Aorta (tissue), 5 donors: ENCODE data around the gene CRB2. TPM values are rescaled to one million over a fixed set of nuclear protein-coding genes. Genes with fewer than 3 reads are reported as not detected.

Experiments used
- ATAC-seq: fragments of 200-7000 bp; cut with Tn5 transposase; one replicate; pipeline ENCODE4 v1.9.1; 2022; ENCODE audit warnings: moderate library complexity; ENCODE audit not compliant: low FRiP score
- DNase-seq, 2 donors: peaks; one replicate each; pipeline ENCODE4 v3.0.0-alpha.2; 2020
- H3K27ac ChIP-seq, 2 donors: one replicate each; pipeline ENCODE4 v1.5.1; 2013; ENCODE audit warnings: low read length in 2 of 2, mild to moderate bottlenecking in 2 of 2, moderate library complexity in 2 of 2, control low read depth in 1 of 2, inconsistent platforms in 1 of 2, low read depth in 1 of 2
- H3K27me3 ChIP-seq, 2 donors: one replicate each; pipeline ENCODE4 v1.6.1; 2013; ENCODE audit warnings: control low read depth in 1 of 2, low read length in 1 of 2, mild to moderate bottlenecking in 1 of 2, moderate library complexity in 1 of 2; ENCODE audit not compliant: insufficient read depth in 2 of 2, control insufficient read depth in 1 of 2
- H3K36me3 ChIP-seq, 2 donors: one replicate each; pipeline ENCODE4 v1.6.1; 2013; ENCODE audit warnings: control low read depth in 1 of 2, low read length in 1 of 2, mild to moderate bottlenecking in 1 of 2; ENCODE audit not compliant: insufficient read depth in 2 of 2, control insufficient read depth in 1 of 2
- H3K4me1 ChIP-seq, 2 donors: one replicate each; pipeline ENCODE4 v1.6.1; 2013; ENCODE audit warnings: low read length in 2 of 2, control low read depth in 1 of 2, mild to moderate bottlenecking in 1 of 2, moderate library complexity in 1 of 2; ENCODE audit not compliant: insufficient read depth in 2 of 2, control insufficient read depth in 1 of 2
- H3K4me3 ChIP-seq, 2 donors: one replicate each; pipeline ENCODE4 v1.5.1; 2013; ENCODE audit warnings: low read length in 2 of 2, control low read depth in 1 of 2, mild to moderate bottlenecking in 1 of 2
- H3K9me3 ChIP-seq: one replicate; pipeline ENCODE4 v1.6.1; 2013; ENCODE audit warnings: mild to moderate bottlenecking, low read length; ENCODE audit not compliant: control insufficient read depth
- WGBS, 2 donors: extraction: QIAGEN DNeasy Blood & Tissue Kit; methylation state at CpG; one replicate each; pipeline ENCODE4 v1.1.7; 2013; 5-methylcytosine and 5-hydroxymethylcytosine counted together
- intact Hi-C, 2 donors: fragments of 100-400 bp; cut with DNase I; formaldehyde crosslinking; loops; one replicate each; pipeline versions ENCODE4 v1.14.2 to v1.15.0; 2022
- polyA plus RNA-seq, 2 donors: library from polyadenylated mRNA; stranded (reverse); fragments of 200-250 nt; gene quantifications; one replicate each; pipeline ENCODE4 v1.2.3, GENCODE V29; 2013
- total RNA-seq, 2 donors: library from RNA; stranded (reverse); fragmentation: NEBNext Ultra II Directional; extraction: Animal tissue kit (Norgen Biotek cat#: 25700); gene quantifications; one replicate each; pipeline ENCODE4 v1.2.1, GENCODE V29; 2021
- donor health status: healthy with polysubstance abuse.
- donor health status: Bipolar disorder and iron deficiency.
- donor health status: DM: no; HTN: no; CAD: no.
- donor health status: DM: no; HTN: no; CAD: no.
- donor health status: DM: yes; HTN: yes; CAD: no.

Gene CRB2
- total and polyA plus RNA-seq, 4 donors, result 0.03 to 0.15 TPM; not detected in 2

DNA sequence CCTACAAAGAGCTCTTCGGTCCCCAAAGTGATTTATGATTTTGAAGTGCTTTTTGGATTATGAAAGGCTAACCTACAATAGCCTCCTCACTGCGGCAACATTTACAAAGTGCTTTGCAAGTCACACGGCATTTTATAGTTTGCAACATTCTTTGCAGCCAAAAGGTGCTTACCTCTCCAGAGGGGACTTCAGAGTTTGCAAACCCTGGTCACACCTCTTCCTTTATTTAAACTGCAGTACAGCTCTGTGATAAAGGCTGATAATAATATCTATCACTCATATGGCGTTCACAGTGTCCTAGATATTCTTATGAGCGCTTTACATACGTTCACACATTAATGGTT, 20.0 kb upstream of the CRB2 start:
- Histone ChIP-seq H3K4me1 (no peaks in the 10 kb centered on the region), H3K27me3 (no peaks in the 10 kb centered on the region), H3K4me3 (no peak overlapping the region), H3K27ac (no peak overlapping the region), H3K9me3 (no peaks in the 10 kb centered on the region), H3K36me3 (no peaks in the 10 kb centered on the region)
- 50 to 51% methylated on average over 6 of the region's 6 CpGs for WGBS, 2 donors
- ATAC-seq (no peak), DNase-seq (no peak)
- intact Hi-C loops, result no loop called here

DNA sequence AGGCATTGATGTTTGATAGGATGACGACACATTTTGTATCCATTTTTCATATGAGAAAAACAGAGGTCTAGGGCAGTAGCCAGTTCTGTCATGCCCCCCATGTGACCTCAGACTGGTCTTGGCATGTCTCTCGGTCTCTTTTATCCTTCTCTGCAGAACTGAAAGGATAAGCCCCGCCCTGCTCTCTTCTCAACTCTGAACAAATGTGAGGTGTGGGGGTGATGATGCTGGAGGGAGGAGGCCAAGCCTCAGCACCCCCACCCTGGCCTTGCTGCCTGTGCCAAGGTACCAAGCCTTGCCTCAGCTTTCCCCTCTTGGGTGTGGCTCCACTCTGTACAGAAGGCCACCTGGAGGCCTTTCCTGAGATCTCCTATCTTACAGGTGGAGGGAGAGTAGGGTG, 19.5 kb upstream of the CRB2 start:
- WGBS, 2 donors, result 95 to 96% methylated on average over 3 of the region's 3 CpGs
- no peak overlapping the region for H3K27ac ChIP-seq
- ATAC-seq, result no peak

DNA sequence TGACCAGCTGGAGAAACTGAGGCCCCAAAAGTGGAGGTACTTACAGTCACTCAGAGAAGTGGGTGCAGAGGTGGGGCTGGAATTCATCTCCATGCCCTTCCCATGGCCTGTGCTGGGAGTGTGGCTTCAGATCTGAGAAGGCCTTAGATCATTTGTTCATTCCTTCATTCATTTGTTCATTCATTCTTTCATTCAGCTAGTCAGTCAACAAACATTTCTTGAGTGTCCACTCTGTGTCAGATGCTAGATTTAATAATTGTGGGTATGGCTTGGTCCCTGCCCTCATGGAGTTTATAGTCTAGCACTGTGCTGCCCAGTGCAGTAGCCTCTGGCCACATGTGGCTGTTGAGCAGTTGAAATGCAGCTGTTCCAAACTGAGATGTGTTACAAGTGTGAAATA, 19.0 kb upstream of the CRB2 start:
- Histone ChIP-seq H3K27ac (no peak overlapping the region), H3K36me3 (no peaks in the 10 kb centered on the region), H3K27me3 (no peaks in the 10 kb centered on the region), H3K9me3 (no peaks in the 10 kb centered on the region), H3K4me3 (no peak overlapping the region), H3K4me1 (no peaks in the 10 kb centered on the region)
- no peak for ATAC-seq
- intact Hi-C loops, result no loop called here
- DNase-seq, result no peak

More for the DNA sequence above, 19.5 kb upstream of the CRB2 start:
- intact Hi-C loops, result no loop called here
- no peaks in the 10 kb centered on the region for H3K9me3 ChIP-seq
- H3K27me3 ChIP-seq, result no peaks in the 10 kb centered on the region
- no peak overlapping the region for H3K4me3 ChIP-seq
- no peaks in the 10 kb centered on the region for H3K4me1 ChIP-seq
- H3K36me3 ChIP-seq, result no peaks in the 10 kb centered on the region
- DNase-seq, result no peak

DNA sequence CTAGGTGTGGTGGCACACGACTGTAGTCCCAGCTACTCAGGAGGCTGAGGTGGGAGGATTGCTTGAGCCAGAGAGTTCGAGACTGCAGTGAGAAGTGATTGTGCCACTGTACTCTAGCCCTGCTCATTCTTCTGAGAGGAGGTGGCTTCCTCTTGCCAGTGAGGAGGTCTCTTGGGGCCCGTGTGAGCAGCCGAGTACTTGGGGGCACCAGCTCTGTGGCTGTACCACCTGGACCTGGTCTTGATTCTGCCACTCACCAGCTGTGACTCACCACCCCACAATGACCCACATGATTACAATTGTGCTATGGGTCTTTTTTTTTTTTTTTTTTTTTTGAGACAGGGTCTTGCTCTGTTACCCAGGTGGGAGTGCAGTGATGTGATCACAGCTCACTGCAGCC, 18.0 kb upstream of the CRB2 start:
- intact Hi-C loops, result no loop called here
- 87 to 88% methylated on average over 4 of the region's 4 CpGs for WGBS, 2 donors

DNA sequence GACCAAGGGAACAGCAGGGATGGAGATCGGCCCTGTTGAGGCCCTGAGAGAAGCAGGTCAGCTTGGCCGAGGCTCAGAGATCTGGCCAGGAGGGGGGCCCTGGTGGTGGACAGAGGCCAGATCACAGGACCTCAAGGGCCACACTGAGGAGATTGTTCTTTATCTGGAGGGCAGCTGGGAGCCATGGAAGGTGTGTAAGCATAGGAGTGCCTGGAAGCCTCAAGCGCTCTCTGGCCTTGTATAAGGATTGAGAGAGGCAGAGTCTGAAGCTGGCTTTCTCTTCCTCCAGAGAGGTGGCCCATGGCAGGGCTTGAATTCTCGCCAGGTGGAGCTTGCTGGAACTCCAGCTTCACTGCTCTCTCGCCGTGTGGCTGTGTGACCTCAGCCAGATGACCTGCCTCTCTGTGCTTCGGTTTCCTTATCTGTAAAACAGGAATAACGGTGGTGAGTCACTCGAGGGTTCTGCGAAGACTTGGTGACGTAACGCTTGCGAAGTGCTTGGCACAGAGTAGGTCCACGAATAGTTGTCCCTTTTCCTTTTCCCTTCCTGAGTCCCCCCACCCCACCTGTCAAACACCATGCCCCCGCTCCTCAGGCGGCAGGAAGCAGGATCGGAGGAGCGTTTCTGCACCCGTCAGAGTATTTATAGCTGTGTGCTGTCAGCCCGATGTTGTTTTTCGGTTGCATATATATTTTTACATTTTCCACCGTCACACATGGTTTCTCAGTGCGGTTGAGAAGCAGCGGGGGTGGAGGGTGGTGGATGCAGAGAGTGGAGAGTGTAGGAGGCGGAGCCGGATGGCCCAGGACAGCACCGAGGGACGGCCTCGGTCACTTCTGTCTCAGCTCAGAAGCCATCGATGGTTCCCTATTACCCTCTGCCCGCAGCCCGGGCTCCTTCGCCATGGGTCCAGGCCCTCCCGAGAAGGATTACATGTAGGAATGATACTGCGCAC, 17.0 kb upstream of the CRB2 start:
- no peaks in the 10 kb centered on the region for H3K36me3 ChIP-seq
- WGBS, 2 donors, result 19 to 24% methylated on average over 35 of the region's 35 CpGs
- peak overlapping the region; percentile 14 to 19 for H3K4me3 ChIP-seq
- ATAC-seq, result peak; percentile 51
- intact Hi-C loops, result no loop called here
- H3K4me1 ChIP-seq, result no peaks in the 10 kb centered on the region
- H3K27me3 ChIP-seq, result no peaks in the 10 kb centered on the region
- no peak overlapping the region for H3K27ac ChIP-seq
- H3K9me3 ChIP-seq, result no peaks in the 10 kb centered on the region
- DNase-seq, result peak in 1 of 2 donors; percentile 63

More for the DNA sequence above, 18.0 kb upstream of the CRB2 start:
- H3K4me1 ChIP-seq, result no peaks in the 10 kb centered on the region
- H3K36me3 ChIP-seq, result no peaks in the 10 kb centered on the region
- no peak for ATAC-seq
- H3K4me3 ChIP-seq, result no peak overlapping the region
- H3K27ac ChIP-seq, result no peak overlapping the region
- DNase-seq, result no peak
- no peaks in the 10 kb centered on the region for H3K9me3 ChIP-seq
- H3K27me3 ChIP-seq, result no peaks in the 10 kb centered on the region

DNA sequence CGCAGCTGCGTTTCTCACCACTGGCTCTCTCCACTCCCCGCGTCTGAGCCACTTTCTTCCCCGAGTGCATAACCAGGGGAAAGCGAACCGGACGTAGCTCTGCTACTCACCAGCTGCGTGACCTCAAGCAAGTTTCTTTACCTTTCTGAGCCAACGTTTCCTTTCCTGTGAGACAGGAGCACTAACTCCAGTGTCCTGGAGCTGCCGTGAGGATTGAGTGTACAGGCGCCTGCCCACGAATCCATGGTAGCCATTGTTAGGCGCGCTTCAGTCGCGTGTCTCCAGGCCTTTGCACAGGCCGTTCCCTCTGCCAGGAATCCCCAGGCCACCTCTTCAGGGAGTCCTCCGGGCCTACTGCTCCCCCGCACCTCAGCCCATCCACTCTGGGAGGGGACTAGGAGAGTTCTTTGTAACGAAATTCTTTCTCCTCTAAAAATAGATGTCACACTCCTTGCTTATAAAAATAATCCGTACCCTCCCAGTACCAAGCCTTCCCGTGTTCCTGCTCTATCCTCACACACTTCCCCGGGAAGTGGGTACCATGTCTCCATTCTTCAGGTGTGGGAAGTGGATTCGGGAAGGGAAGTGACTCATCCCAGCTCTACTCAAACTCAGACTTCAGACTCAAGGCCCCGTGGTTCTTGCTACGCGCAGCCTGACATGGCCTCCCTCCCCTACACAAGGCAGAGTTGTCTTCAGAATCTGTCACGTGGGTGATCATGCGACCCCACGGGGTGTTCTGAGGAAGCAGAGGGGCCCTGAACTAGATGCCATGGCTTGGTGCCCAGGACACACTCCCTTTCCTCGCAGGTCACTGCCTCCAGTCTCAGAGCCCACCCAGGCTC, 16.1 kb upstream of the CRB2 start:
- peak overlapping the region in 1 of 2 donors; percentile 14 for H3K4me3 ChIP-seq
- intact Hi-C loops, result loop anchor here in 1 of 2 donors (10.0 kb wide), 2 partner anchors 75 to 225 kb away; partner anchors contain the start of gene STRBP
- H3K9me3 ChIP-seq, result no peaks in the 10 kb centered on the region
- ATAC-seq (no peak), DNase-seq (peak in 1 of 2 donors; percentile 64)
- H3K27me3 ChIP-seq, result no peaks in the 10 kb centered on the region
- no peaks in the 10 kb centered on the region for H3K36me3 ChIP-seq
- no peak overlapping the region for H3K27ac ChIP-seq
- 38 to 47% methylated on average over 32 of the region's 32 CpGs for WGBS, 2 donors
- no peaks in the 10 kb centered on the region for H3K4me1 ChIP-seq

DNA sequence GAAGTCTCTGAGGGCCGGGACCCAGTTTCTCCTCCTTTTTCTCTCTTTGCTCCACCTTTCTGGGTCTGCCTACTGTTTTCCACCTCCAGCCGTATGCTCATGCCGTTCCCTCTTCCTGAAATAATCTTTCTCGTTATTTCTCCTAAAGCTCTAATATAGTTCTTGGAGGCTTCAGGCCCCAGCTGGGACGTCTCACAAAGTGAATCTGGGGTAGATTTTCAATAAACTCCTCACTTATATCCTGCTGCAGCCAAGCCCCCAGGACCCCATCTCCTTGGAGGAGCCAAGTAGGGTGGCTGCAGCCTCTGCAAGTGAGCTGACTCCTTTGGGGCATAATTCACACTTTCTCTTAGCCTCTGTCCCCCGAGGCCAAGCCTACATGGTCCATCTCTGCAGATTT, 14.2 kb upstream of the CRB2 start:
- H3K36me3 ChIP-seq, result no peaks in the 10 kb centered on the region
- H3K4me3 ChIP-seq, result no peak overlapping the region
- DNase-seq (no peak), ATAC-seq (no peak)
- no peaks in the 10 kb centered on the region for H3K9me3 ChIP-seq
- no peaks in the 10 kb centered on the region for H3K4me1 ChIP-seq
- no peaks in the 10 kb centered on the region for H3K27me3 ChIP-seq
- 82 to 84% methylated on average over 6 of the region's 6 CpGs for WGBS, 2 donors
- intact Hi-C loops, result loop anchor here in 1 of 2 donors (10.0 kb wide), 2 partner anchors 77 to 227 kb away; partner anchors contain the start of gene STRBP
- H3K27ac ChIP-seq, result no peak overlapping the region

DNA sequence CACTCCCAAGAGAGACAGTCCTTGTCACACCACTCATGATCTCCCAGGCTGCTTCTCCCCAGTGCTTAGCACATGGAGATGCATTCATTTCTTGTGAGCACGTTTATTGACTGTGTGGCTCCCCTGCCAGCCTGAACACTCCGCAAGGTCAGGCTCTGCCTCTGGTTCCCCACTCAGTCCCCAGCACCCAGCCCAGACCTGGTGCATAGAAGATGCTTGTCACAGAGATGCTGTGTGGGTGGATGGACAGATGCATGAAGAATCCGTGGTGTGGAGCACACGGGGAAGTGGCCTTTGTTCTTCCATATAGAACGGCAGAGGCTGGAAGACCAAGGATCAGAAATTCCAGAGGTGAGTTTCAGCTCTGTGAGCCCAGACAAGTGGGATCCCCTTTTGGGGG, 13.8 kb upstream of the CRB2 start:
- Histone ChIP-seq H3K9me3 (no peaks in the 10 kb centered on the region), H3K4me3 (no peak overlapping the region), H3K4me1 (no peaks in the 10 kb centered on the region), H3K36me3 (no peaks in the 10 kb centered on the region), H3K27me3 (no peaks in the 10 kb centered on the region), H3K27ac (no peak overlapping the region)
- no peak for ATAC-seq
- intact Hi-C loops, result loop anchor here in 1 of 2 donors (10.0 kb wide), 2 partner anchors 77 to 227 kb away; partner anchors contain the start of gene STRBP
- 78 to 83% methylated on average over 5 of the region's 5 CpGs for WGBS, 2 donors
- no peak for DNase-seq
